PC-9 (cell line): ENCODE results near the gene PARN. TPM values are rescaled to one million over a fixed set of nuclear protein-coding genes. Genes with fewer than 3 reads are reported as not detected.

Source experiments
- BruUV-seq: library from RNA; stranded (reverse); fragments of 400-500 nt; replicated peaks from 2 replicates; lab custom pipeline; 2021; lab: Mats Ljungman, UMichigan
- CTCF ChIA-PET: fragments of 300-600 bp; sonication (Branson Sonifier 250); formaldehyde crosslinking; loops from one replicate; lab custom pipeline; 2022; ENCODE audit warnings: antibody characterized with exemption; lab: Charles Lee
- POLR2A ChIA-PET: fragments of 300-600 bp; sonication (Branson Sonifier 250); formaldehyde crosslinking; loops from one replicate; lab custom pipeline; 2022; ENCODE audit warnings: antibody characterized with exemption; ENCODE audit not compliant: unreplicated experiment; lab: Charles Lee
- DNase-seq, 2 experiments: peaks; one replicate each; pipeline versions ENCODE4 v3.0.0 to v3.0.0-alpha.2; 2015 to 2022; ENCODE audit warnings: mixed read lengths in 1 of 2
- H2AFZ ChIP-seq: fragments of 200-600 bp; sonication (generic); 2 replicates; pipeline ENCODE4 v1.8.1; 2017; ENCODE audit warnings: antibody characterized with exemption
- H3F3A ChIP-seq: fragments of 200-600 bp; sonication (generic); 2 replicates; pipeline ENCODE4 v1.8.1; 2017; ENCODE audit warnings: antibody characterized with exemption, mild to moderate bottlenecking, low read depth; ENCODE audit not compliant: insufficient read depth
- H3K27ac ChIP-seq: fragments of 200-600 bp; sonication (generic); 2 replicates; pipeline ENCODE4 v1.6.1; 2016; ENCODE audit warnings: mixed run types
- H3K27me3 ChIP-seq: fragments of 200-600 bp; sonication (generic); 2 replicates; pipeline ENCODE4 v1.6.1; 2016; ENCODE audit warnings: low read depth, mixed run types; ENCODE audit not compliant: insufficient read depth
- H3K36me3 ChIP-seq: fragments of 200-600 bp; sonication (generic); 2 replicates; pipeline ENCODE4 v1.6.1; 2016; ENCODE audit warnings: low read depth, mixed run types
- H3K4me1 ChIP-seq: fragments of 200-600 bp; sonication (generic); replicated peaks from 2 replicates; pipeline ENCODE4 v1.6.1; 2016; ENCODE audit warnings: mixed run types; ENCODE audit not compliant: insufficient read depth
- H3K4me2 ChIP-seq: fragments of 200-600 bp; sonication (generic); 2 replicates; pipeline ENCODE4 v1.6.1; 2017; ENCODE audit warnings: mixed run types
- H3K4me3 ChIP-seq: fragments of 200-600 bp; sonication (generic); 2 replicates; pipeline ENCODE4 v1.6.1; 2016; ENCODE audit warnings: mixed run types
- H3K79me2 ChIP-seq: fragments of 200-600 bp; sonication (generic); 2 replicates; pipeline ENCODE4 v1.6.1; 2017; ENCODE audit warnings: low read depth, mixed run types
- H3K9me2 ChIP-seq: fragments of 200-600 bp; sonication (generic); 2 replicates; pipeline ENCODE4 v1.8.1; 2017; ENCODE audit warnings: mild to moderate bottlenecking; ENCODE audit not compliant: insufficient read depth
- H3K9me3 ChIP-seq: fragments of 200-600 bp; sonication (generic); 2 replicates; pipeline ENCODE4 v1.8.1; 2016; ENCODE audit warnings: low read depth; ENCODE audit not compliant: insufficient read depth
- H4K20me1 ChIP-seq: fragments of 200-600 bp; sonication (generic); 2 replicates; pipeline ENCODE4 v1.8.1; 2017; ENCODE audit not compliant: insufficient read depth
- CTCF ChIP-seq: fragments of 200-600 bp; sonication (generic); conservative IDR thresholded peaks from 2 replicates; pipeline ENCODE4 v1.6.1; 2017; ENCODE audit warnings: mixed run types, antibody characterized with exemption, mild to moderate bottlenecking, moderate library complexity
- EZH2 ChIP-seq: fragments of 200-600 bp; sonication (generic); IDR thresholded peaks from 2 replicates; pipeline ENCODE4 v1.8.0; 2017; ENCODE audit warnings: antibody characterized with exemption, low read depth
- intact Hi-C: fragments of 100-400 bp; cut with micrococcal nuclease; formaldehyde crosslinking; loops from one replicate; pipeline ENCODE4 v1.10.0; 2022; ENCODE audit not compliant: unreplicated experiment
- total RNA-seq: library from RNA; stranded (reverse); gene quantifications from 2 replicates; pipeline ENCODE4 v1.2.3, GENCODE V29; 2021

Gene PARN
- total RNA-seq, 1 experiment from 2014 or later = 53.0 TPM

- Histone ChIP-seq H3K4me2 (no peak overlapping the region), H3K9me2 (no peaks in the 10 kb centered on the region), H3K79me2 (no peaks in the 10 kb centered on the region), H3K9me3 (no peaks in the 10 kb centered on the region), H4K20me1 (no peaks in the 10 kb centered on the region), H3K27me3 (no peaks in the 10 kb centered on the region), H3K27ac (no peak overlapping the region), H3F3A (no peaks in the 10 kb centered on the region), H3K36me3 (peaks cover 32% of the 10 kb centered on the region), H3K4me1 (no peaks in the 10 kb centered on the region), H3K4me3 (no peak overlapping the region), H2AFZ (no peak overlapping the region)
- DNase-seq = no peak
- POLR2A ChIA-PET = no interaction called here
- intact Hi-C loops = no loop called here
- CTCF ChIA-PET = no interaction called here
- no TSS peak for BruUV-seq
- no peak for TF ChIP-seq EZH2
- no peak for TF ChIP-seq CTCF
Observed at GRCh38 chr16:14609716-14610115, 20.3 kb downstream of the PARN start.

- DNase-seq = no peak
- peaks cover 34% of the 10 kb centered on the region for H3K36me3 ChIP-seq
- POLR2A ChIA-PET = no interaction called here
Observed at GRCh38 chr16:14608604-14609003, 21.5 kb downstream of the PARN start.

GRCh38 chr16:14608111-14608566 lies 21.9 kb downstream of the PARN start:
- no peak for DNase-seq
- intact Hi-C loops = no loop called here
- CTCF ChIA-PET = no interaction called here
- Histone ChIP-seq H3K27ac (no peak overlapping the region), H3K4me2 (no peak overlapping the region), H3K79me2 (no peaks in the 10 kb centered on the region), H3K9me2 (no peaks in the 10 kb centered on the region), H3K36me3 (peaks cover 38% of the 10 kb centered on the region), H4K20me1 (no peaks in the 10 kb centered on the region), H2AFZ (no peak overlapping the region), H3K9me3 (no peaks in the 10 kb centered on the region), H3K27me3 (no peaks in the 10 kb centered on the region), H3K4me1 (no peaks in the 10 kb centered on the region), H3K4me3 (no peak overlapping the region), H3F3A (0 out of 2 replicates have a peak, but pooled peaks cover 7% of the 10 kb centered on the region)
- BruUV-seq = no TSS peak
- POLR2A ChIA-PET = no interaction called here
- TF ChIP-seq CTCF = no peak
- TF ChIP-seq EZH2 = no peak

More at GRCh38 chr16:14608604-14609003, 21.5 kb downstream of the PARN start:
- intact Hi-C loops = no loop called here
- Histone ChIP-seq H3K4me1 (no peaks in the 10 kb centered on the region), H4K20me1 (no peaks in the 10 kb centered on the region), H3K4me2 (no peak overlapping the region), H3F3A (0 out of 2 replicates have a peak, but pooled peaks cover 5% of the 10 kb centered on the region), H3K27ac (no peak overlapping the region), H3K27me3 (no peaks in the 10 kb centered on the region), H3K4me3 (no peak overlapping the region), H3K9me3 (no peaks in the 10 kb centered on the region), H2AFZ (no peak overlapping the region), H3K79me2 (no peaks in the 10 kb centered on the region), H3K9me2 (no peaks in the 10 kb centered on the region)
- TF ChIP-seq EZH2 = no peak
- no peak for TF ChIP-seq CTCF
- BruUV-seq = no TSS peak
- CTCF ChIA-PET = no interaction called here
